GM12892 (cell line): ENCODE measurements around the gene PRKCH.

Experiments
- POLR2A ChIP-seq: IDR thresholded peaks from 2 replicates; pipeline ENCODE4 v1.6.1; 2011; ENCODE audit warnings: low read depth, low read length, control low read depth
- POLR2AphosphoS5 ChIP-seq: IDR thresholded peaks from 2 replicates; pipeline ENCODE4 v1.6.1; 2011; ENCODE audit warnings: low read depth, low read length, control low read depth
- TAF1 ChIP-seq: IDR thresholded peaks from 2 replicates; pipeline ENCODE4 v1.6.1; 2011; ENCODE audit warnings: low read depth, mild to moderate bottlenecking, control low read depth, low read length, borderline replicate concordance

GRCh38 chr14:61331992-61332657 is 10.7 kb downstream of the PRKCH start:
- no peak for TF ChIP-seq POLR2A
- TF ChIP-seq TAF1 = no peak
- TF ChIP-seq POLR2AphosphoS5 = no peak
